Suprapubic skin (tissue), 4 donors: Measurements from ENCODE around the gene TMEM95. TPM values are rescaled to one million over a fixed set of nuclear protein-coding genes. Genes with fewer than 3 reads are reported as not detected.

Experiments used
- DNase-seq, 2 donors: peaks; one replicate each; pipeline ENCODE4 v3.0.0-alpha.2; 2019; ENCODE audit warnings: low spot score in 2 of 2
- H3K27ac ChIP-seq: fragments of 200-600 bp; sonication (generic); one replicate; pipeline ENCODE4 v1.5.1; 2019
- H3K27me3 ChIP-seq: fragments of 200-600 bp; sonication (generic); one replicate; pipeline ENCODE4 v1.5.1; 2019
- H3K36me3 ChIP-seq: fragments of 200-600 bp; sonication (generic); one replicate; pipeline ENCODE4 v1.5.1; 2019
- H3K4me1 ChIP-seq: fragments of 200-600 bp; sonication (generic); one replicate; pipeline ENCODE4 v1.5.1; 2019
- H3K4me3 ChIP-seq: fragments of 200-600 bp; sonication (generic); one replicate; pipeline ENCODE4 v1.5.1; 2019; ENCODE audit warnings: mild to moderate bottlenecking
- H3K9me3 ChIP-seq: fragments of 200-600 bp; sonication (generic); one replicate; pipeline ENCODE4 v1.5.1; 2019
- EP300 ChIP-seq: sonication (generic); formaldehyde crosslinking; IDR thresholded peaks from one replicate; pipeline ENCODE4 v1.6.1; 2017; ENCODE audit warnings: antibody characterized with exemption
- POLR2A ChIP-seq, 2 donors: fragments of 450-650 bp; IDR thresholded peaks; one replicate each; pipeline ENCODE4 v1.6.1; 2017; ENCODE audit warnings: antibody characterized with exemption in 2 of 2, mild to moderate bottlenecking in 2 of 2, moderate library complexity in 2 of 2
- POLR2AphosphoS5 ChIP-seq, 3 donors: sonication (generic); formaldehyde crosslinking; IDR thresholded peaks; one replicate each; pipeline ENCODE4 v1.6.1; 2017; ENCODE audit warnings: antibody characterized with exemption in 3 of 3
- WGBS: methylation state at CpG from one replicate; pipeline ENCODE4 v1.1.5; 2018; 5-methylcytosine and 5-hydroxymethylcytosine counted together
- total RNA-seq, 4 donors: library from RNA; depleted of rRNA; stranded (reverse); fragments of >200 nt; gene quantifications; one replicate each; pipeline ENCODE4 v1.1.0, GENCODE V29; 2016
- TF ChIP-seq, protein P1 (sequence below), 2 donors: fragments of 200-600 bp in 1 of 2; fragments of 450-650 bp in 1 of 2; sonication (generic) in 1 of 2; IDR thresholded peaks; one replicate each; pipeline ENCODE4 v1.5.1; 2016 to 2019; ENCODE audit warnings: antibody characterized with exemption in 2 of 2, mild to moderate bottlenecking in 1 of 2, moderate library complexity in 1 of 2

Gene TMEM95
- total RNA-seq, 4 donors from 2014 or later = 0.44 TPM; not detected in 3

DNA sequence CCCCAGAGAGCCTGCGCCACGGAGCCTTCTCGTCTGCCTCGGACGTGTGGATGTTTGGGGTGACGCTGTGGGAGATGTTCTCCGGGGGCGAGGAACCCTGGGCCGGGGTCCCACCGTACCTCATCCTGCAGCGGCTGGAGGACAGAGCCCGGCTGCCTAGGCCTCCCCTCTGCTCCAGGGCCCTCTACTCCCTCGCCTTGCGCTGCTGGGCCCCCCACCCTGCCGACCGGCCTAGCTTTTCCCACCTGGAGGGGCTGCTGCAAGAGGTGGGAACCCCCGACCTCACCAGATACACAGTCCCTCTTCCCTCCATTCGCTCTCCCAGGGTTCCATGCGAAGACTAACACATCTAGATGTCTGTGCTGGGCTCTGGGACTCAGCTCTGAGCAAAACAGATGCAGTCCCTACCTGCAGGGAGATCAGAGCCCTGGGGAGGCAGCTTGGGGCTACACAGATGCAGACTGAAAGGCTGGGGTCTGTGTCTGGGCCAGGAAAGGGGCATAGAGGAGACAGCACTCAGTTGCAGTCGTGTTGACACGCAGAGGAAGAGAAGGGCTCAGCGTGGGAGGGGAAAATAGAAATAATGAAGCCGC is 29.6 kb downstream of the TMEM95 start:
- H3K27ac ChIP-seq = no peak overlapping the region
- no peaks in the 10 kb centered on the region for H3K9me3 ChIP-seq
- no peak for TF ChIP-seq POLR2A (IDR thresholded peaks at IDR 0.05)
- H3K4me3 ChIP-seq = peak overlapping the region; percentile 40
- no peaks in the 10 kb centered on the region for H3K27me3 ChIP-seq
- peaks cover 42% of the 10 kb centered on the region for H3K4me1 ChIP-seq
- peaks cover 47% of the 10 kb centered on the region for H3K36me3 ChIP-seq
- 73% methylated on average over 17 of the region's 23 CpGs for WGBS
- no peak for DNase-seq

DNA sequence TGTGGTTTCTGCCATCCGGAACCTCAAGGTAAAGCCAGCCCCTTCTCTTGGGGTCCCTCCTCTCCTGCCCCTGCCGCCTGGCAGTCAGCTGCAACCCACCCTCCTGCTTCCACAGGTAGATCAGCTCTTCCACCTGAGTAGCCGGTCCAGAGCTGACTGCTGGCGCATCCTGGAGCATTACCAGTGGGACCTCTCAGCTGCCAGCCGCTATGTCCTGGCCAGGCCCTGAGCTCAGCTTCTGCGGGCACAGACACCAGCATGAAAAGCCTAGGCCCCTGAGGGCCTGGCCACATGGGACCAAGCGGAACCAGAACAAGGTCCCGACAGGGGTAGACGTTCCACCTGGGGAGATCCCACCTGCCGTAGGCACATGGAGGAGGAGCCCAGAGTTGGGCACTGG is 33.9 kb downstream of the TMEM95 start:
- no peak for TF ChIP-seq POLR2A (IDR thresholded peaks at IDR 0.05)
- no peak for TF ChIP-seq POLR2AphosphoS5 (IDR thresholded peaks at IDR 0.05)
- no peak for TF ChIP-seq EP300
- TF ChIP-seq, protein P1, sequence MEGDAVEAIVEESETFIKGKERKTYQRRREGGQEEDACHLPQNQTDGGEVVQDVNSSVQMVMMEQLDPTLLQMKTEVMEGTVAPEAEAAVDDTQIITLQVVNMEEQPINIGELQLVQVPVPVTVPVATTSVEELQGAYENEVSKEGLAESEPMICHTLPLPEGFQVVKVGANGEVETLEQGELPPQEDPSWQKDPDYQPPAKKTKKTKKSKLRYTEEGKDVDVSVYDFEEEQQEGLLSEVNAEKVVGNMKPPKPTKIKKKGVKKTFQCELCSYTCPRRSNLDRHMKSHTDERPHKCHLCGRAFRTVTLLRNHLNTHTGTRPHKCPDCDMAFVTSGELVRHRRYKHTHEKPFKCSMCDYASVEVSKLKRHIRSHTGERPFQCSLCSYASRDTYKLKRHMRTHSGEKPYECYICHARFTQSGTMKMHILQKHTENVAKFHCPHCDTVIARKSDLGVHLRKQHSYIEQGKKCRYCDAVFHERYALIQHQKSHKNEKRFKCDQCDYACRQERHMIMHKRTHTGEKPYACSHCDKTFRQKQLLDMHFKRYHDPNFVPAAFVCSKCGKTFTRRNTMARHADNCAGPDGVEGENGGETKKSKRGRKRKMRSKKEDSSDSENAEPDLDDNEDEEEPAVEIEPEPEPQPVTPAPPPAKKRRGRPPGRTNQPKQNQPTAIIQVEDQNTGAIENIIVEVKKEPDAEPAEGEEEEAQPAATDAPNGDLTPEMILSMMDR (IDR thresholded peaks at IDR 0.05) = no peak
- H3K4me3 ChIP-seq = no peak overlapping the region
- H3K4me1 ChIP-seq = peaks cover 14% of the 10 kb centered on the region
- no peak overlapping the region for H3K27ac ChIP-seq
- DNase-seq = no peak
- 88% methylated on average over 8 of the region's 10 CpGs for WGBS
- peaks cover 62% of the 10 kb centered on the region for H3K36me3 ChIP-seq
- H3K9me3 ChIP-seq = no peaks in the 10 kb centered on the region
- no peaks in the 10 kb centered on the region for H3K27me3 ChIP-seq

DNA sequence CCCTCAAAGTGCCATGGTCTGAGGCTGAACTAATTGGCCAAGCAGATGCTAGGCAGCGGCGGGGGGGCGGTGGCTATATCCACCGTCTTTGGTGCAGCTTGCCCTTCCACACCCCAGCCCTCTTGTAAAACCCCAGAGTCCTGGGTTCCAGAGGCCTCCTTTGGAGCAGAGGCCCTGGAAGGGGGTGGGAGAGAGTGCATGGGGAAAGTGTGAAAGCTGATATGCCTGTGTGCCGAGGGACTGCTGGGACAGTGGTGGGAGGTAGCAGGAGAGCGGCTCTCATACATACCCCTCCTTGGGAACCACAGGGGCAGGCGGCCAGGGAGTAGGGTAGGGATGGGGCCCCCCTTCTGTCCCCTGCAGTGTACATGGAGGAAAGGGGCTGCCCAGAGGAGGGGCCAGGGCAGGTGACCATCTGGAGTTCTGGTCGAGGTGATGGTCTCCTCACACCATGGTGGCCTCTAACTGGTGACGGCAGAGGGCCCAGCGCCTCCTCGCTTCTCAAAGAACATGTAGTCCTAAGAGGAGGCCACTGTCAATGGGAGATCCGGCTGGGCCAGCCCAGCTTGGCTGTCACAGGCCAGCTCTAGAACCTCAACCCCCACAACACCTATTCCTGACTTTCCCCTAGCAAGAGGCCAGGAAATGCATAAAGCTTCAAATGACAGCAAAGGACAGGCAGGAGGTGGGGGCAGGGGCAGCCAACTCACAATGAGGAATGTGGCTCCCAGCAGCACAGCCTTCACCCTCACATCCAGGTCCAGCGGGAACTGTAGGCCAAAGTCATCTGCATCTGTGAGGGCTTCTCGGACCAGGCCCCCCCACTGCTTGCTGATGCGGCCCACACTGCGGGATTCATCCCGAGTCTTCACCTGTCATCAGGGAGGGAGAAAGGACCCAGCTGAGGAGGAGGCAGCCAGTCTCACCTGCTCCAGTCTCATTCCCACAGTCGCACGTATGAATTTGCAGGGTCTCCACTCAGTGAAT is 35.3 kb downstream of the TMEM95 start:
- WGBS = 98% methylated on average over 13 of the region's 19 CpGs

GRCh38 chr17:7391307-7391706 is 36.4 kb downstream of the TMEM95 start:
- DNase-seq = no peak
- TF ChIP-seq EP300 = no peak
- TF ChIP-seq, protein P1 (IDR thresholded peaks at IDR 0.05) = no peak
- TF ChIP-seq POLR2A (IDR thresholded peaks at IDR 0.05) = no peak
- no peak for TF ChIP-seq POLR2AphosphoS5 (IDR thresholded peaks at IDR 0.05)

More for the DNA sequence above, 35.3 kb downstream of the TMEM95 start:
- no peak for DNase-seq
- no peak for TF ChIP-seq POLR2A (IDR thresholded peaks at IDR 0.05)
- TF ChIP-seq EP300 = no peak
- no peak for TF ChIP-seq POLR2AphosphoS5 (IDR thresholded peaks at IDR 0.05)
- H3K27ac ChIP-seq = no peak overlapping the region
- peaks cover 18% of the 10 kb centered on the region for H3K4me1 ChIP-seq
- peaks cover 48% of the 10 kb centered on the region for H3K36me3 ChIP-seq
- H3K9me3 ChIP-seq = no peaks in the 10 kb centered on the region
- no peak overlapping the region for H3K4me3 ChIP-seq
- no peaks in the 10 kb centered on the region for H3K27me3 ChIP-seq

DNA sequence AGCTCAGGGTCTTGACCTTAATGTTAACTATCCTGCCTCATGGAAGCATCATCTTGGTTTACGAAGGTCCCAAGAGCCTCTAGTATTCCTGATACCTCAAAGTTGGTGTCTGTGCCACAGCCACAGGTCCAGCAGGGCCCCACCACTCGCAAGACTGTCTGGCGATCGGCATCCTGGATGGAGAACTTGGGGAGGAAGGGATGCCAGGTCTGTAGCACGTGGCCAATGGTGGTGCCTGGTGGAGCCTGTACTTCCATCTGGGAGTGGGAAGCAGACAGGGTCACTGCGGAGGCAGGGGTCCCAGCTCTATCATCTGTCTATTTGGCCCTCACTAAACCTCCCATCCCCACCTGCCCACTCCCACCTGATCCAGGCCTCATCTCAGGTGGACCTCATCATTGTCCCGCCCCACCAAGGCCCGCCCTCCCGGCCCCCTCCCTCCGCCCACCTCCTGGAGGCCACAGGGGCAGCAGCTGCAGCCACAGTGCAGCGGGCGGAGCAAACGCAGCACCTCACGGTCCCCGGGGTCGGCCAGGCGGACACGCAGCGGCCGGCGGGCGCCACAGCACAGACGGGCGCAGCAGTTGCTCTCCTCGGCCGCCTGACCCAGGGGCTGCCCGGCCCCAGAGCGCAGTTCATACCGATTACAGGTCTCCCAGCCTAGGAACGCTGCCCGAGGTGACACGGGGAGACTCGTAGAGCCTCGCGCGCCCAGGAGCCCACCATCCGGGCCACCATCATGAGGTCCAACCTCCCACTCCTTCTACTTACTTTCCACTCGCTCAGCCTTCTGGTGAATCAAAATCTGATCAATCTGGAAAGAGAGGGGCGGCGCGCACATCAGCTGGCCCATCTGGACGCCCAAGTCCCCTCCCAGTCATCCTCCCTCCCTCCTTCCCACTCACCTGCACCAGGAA is 38.0 kb downstream of the TMEM95 start:
- Histone ChIP-seq H3K4me3 (peak overlapping the region; percentile 75), H3K27me3 (no peaks in the 10 kb centered on the region), H3K36me3 (peaks cover 32% of the 10 kb centered on the region), H3K27ac (no peak overlapping the region), H3K4me1 (peaks cover 20% of the 10 kb centered on the region), H3K9me3 (no peaks in the 10 kb centered on the region)
- TF ChIP-seq POLR2A (IDR thresholded peaks at IDR 0.05) = no peak
- TF ChIP-seq, protein P1 (IDR thresholded peaks at IDR 0.05) = no peak
- TF ChIP-seq POLR2AphosphoS5 (IDR thresholded peaks at IDR 0.05) = no peak
- no peak for TF ChIP-seq EP300
- no peak for DNase-seq
- 79% methylated on average over 25 of the region's 42 CpGs for WGBS

More at GRCh38 chr17:7391307-7391706, 36.4 kb downstream of the TMEM95 start:
- H3K4me1 ChIP-seq = peaks cover 20% of the 10 kb centered on the region
- no peaks in the 10 kb centered on the region for H3K27me3 ChIP-seq
- H3K36me3 ChIP-seq = peaks cover 44% of the 10 kb centered on the region
- 68% methylated on average over 2 of the region's 2 CpGs for WGBS
- no peak overlapping the region for H3K27ac ChIP-seq
- H3K9me3 ChIP-seq = no peaks in the 10 kb centered on the region
- no peak overlapping the region for H3K4me3 ChIP-seq
